Naive B cell (primary cell): ENCODE data around the gene FOXD4L4. TPM values are rescaled to one million over a fixed set of nuclear protein-coding genes. Genes with fewer than 3 reads are reported as not detected.
"Not testable (repeated sequence)": the region's sequence is repeated elsewhere in the genome, so short reads cannot be mapped to it uniquely, and the experiment has no call there.

ENCODE experiments used
- ATAC-seq, 2 donors: fragments of 150-1000 bp; cut with Tn5 transposase; 2 replicates each; pipeline ENCODE4 v1.10.0; 2021; ENCODE audit warnings: low read depth in 2 of 2, mild to moderate bottlenecking in 2 of 2, moderate library complexity in 2 of 2
- DNase-seq: peaks from one replicate; pipeline ENCODE4 v3.0.0; 2022
- H3K27ac Mint-ChIP-seq, 6 donors: one replicate each; pipeline ENCODE4 v1.8.0; 2020 to 2022; ENCODE audit warnings: mild to moderate bottlenecking in 6 of 6, mixed read lengths in 6 of 6, moderate library complexity in 5 of 6, inconsistent platforms in 2 of 6
- H3K27me3 Mint-ChIP-seq, 3 donors: one replicate each; pipeline ENCODE4 v1.8.0; 2021 to 2022; ENCODE audit warnings: mixed read lengths in 3 of 3, mild to moderate bottlenecking in 1 of 3
- H3K36me3 Mint-ChIP-seq, 2 donors: one replicate each; pipeline ENCODE4 v1.8.0; 2020 to 2022; ENCODE audit warnings: mixed read lengths in 2 of 2, inconsistent platforms in 1 of 2, mild to moderate bottlenecking in 1 of 2
- H3K4me1 Mint-ChIP-seq, 3 donors: one replicate each; pipeline ENCODE4 v1.8.0; 2020 to 2022; ENCODE audit warnings: mixed read lengths in 3 of 3, inconsistent platforms in 1 of 3, mild to moderate bottlenecking in 1 of 3, moderate library complexity in 1 of 3
- H3K4me3 Mint-ChIP-seq, 8 donors: one replicate each; pipeline ENCODE4 v1.8.0; 2020 to 2022; ENCODE audit warnings: mild to moderate bottlenecking in 8 of 8, mixed read lengths in 8 of 8, moderate library complexity in 8 of 8, inconsistent platforms in 2 of 8
- H3K9me3 Mint-ChIP-seq, 7 donors: one replicate each; pipeline ENCODE4 v1.8.0; 2020 to 2022; ENCODE audit warnings: mixed read lengths in 7 of 7, mild to moderate bottlenecking in 5 of 7, inconsistent platforms in 2 of 7, moderate library complexity in 1 of 7
- polyA plus RNA-seq, 6 donors: library from polyadenylated mRNA; unstranded; fragments of 300-500 nt; fragmentation: Illumina TruSeq; gene quantifications; one replicate each; pipeline ENCODE4 v1.2.3, GENCODE V29; 2021; ENCODE audit warnings: low read depth in 6 of 6

The FOXD4L4 gene
- polyA plus RNA-seq, result not detected

DNA sequence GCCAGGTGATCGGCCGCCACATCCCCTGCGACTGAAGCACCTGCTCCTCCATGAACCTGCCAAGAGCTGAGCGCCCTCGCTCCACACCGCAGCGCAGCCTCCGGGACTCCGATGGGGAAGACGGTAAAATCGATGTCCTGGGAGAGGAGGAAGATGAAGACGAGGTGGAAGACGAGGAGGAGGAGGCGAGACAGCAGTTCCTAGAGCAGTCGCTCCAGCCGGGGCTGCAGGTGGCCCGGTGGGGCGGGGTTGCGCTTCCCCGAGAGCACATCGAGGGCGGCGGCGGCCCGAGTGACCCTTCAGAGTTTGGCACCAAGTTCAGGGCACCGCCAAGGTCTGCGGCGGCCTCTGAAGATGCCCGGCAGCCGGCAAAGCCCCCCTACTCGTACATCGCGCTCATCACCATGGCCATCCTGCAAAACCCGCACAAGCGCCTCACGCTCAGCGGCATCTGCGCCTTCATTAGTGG lies at the start of gene FOXD4L4:
Gene FOXD4L4, plus strand, starts transcription at position 51 of the 469 bp plus-strand sequence. Its CDS starts 0 bp downstream, at position 51.
- not testable (repeated sequence) for H3K4me1 Mint-ChIP-seq, H3K27ac Mint-ChIP-seq, DNase-seq, H3K27me3 Mint-ChIP-seq, H3K36me3 Mint-ChIP-seq, ATAC-seq, H3K9me3 Mint-ChIP-seq
- H3K4me3 Mint-ChIP-seq, result peak within 1 kb of the TSS in 5 of 8 donors; percentile 35 to 80 (median 45)

DNA sequence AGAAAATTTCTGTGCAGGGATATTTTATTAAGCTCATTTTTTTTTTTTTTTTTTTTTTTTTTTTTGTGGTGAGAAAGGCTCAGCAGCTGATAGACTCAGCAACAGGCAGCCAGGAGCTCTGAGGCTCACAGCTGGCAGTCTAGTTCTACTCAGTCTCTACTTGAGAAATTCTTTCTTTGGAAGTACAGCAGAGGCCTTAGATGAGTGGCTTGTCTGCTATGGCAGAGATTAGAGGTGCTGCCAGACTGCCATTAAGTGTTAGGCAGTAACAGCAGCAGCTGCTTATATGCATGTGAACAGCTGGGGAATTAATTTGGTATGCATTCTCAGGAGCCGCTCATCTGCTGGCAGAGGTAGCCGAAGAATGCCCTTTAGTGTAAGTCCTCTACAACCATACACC lies 33.4 kb upstream of the FOXD4L4 start:
- ATAC-seq, H3K4me3 Mint-ChIP-seq, DNase-seq, H3K27me3 Mint-ChIP-seq, H3K9me3 Mint-ChIP-seq, H3K27ac Mint-ChIP-seq, H3K4me1 Mint-ChIP-seq, H3K36me3 Mint-ChIP-seq: not testable (repeated sequence)

DNA sequence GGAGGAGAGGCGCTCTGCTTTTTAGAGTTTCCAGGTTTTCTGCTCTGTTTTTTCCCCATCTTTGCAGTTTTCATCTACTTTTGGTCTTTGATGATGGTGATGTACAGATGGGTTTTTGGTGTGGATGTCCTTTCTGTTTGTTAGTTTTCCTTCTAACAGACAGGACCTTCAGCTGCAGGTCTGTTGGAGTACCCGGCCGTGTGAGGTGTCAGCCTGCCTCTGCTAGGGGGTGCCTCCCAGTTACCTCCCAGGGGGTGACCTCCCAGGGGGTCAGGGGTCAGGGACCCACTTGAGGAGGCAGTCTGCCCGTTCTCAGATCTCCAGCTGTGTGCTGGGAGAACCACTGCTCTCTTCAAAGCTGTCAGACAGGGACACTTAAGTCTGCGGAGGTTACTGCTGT lies 22.5 kb upstream of the FOXD4L4 start:
- not testable (repeated sequence) for H3K27me3 Mint-ChIP-seq, H3K36me3 Mint-ChIP-seq, DNase-seq, H3K4me3 Mint-ChIP-seq, ATAC-seq, H3K4me1 Mint-ChIP-seq, H3K27ac Mint-ChIP-seq, H3K9me3 Mint-ChIP-seq

GRCh38 chr9:65738133-65738532 lies 1.2 kb downstream of the FOXD4L4 start:
- H3K27ac Mint-ChIP-seq, DNase-seq, H3K36me3 Mint-ChIP-seq, H3K9me3 Mint-ChIP-seq, H3K27me3 Mint-ChIP-seq, H3K4me1 Mint-ChIP-seq: not testable (repeated sequence)
- ATAC-seq, result peak in 1 of 2 donors; percentile 30
- H3K4me3 Mint-ChIP-seq, result peak overlapping the region in 2 of 8 donors; percentile 45 to 80

Other genes starting within 250 kb of the FOXD4L4 start
- gene ZNG1E, start 61.2 kb upstream of the FOXD4L4 start, polyA plus RNA-seq, result 10 to 100 TPM in 5 of 6 donors, 1 to 10 TPM in 1; 8.9 to 44.3 (median 28.1) TPM